ENCODE data around the gene TBC1D14. TPM values are rescaled to one million over a fixed set of nuclear protein-coding genes. Genes with fewer than 3 reads are reported as not detected.

The TBC1D14 gene
- total RNA-seq, 1 donor from 2014 or later, result 68.2 TPM

DNA sequence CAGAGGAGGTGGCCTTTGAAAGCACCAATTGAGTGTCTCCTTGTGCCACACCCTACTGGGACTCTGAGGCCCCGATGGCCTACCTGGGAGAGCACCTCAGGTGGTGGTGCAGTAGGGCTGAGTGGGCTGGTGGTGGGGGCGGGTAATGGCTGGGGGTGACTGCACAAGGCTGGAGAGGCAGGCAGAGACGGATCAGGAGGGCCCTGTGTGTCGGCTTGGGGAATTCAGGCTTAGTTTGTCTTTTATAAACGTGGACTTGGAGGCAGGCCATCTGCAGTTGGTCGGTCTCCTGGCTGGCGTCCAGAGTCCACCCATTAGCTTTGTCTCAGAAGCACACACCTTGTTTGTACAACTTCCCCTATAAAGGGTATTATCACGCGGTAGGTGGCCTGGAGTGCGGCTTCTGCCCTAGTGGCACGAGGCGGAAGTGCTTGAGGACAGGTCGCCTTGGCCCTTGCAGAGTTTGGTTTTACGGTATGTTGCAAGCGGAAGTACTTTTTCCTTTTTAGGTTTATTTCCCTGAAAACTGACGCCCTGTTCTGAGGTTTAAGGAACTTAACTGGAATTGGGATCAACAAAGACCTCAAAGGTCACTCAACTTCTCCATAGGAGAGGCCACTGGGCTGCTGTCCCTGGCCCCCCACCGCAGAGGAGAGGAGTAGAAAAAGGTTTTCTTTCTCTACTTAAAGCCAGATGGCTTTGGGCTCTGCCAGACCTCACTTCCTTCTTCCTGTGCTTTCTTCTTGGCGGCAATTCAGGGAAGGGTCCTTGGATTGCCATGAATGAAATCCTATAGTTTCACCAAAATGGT is 8.0 kb downstream of the TBC1D14 start:
- ATAC-seq (peak; percentile 77), DNase-seq (ENCODE audit: low spot score) (peak; percentile 77)
- intact Hi-C loops (cut with DNase I), result loop anchor here (10.0 kb wide), 1 partner anchor 57 kb away; no protein-coding TSS in a partner anchor

DNA sequence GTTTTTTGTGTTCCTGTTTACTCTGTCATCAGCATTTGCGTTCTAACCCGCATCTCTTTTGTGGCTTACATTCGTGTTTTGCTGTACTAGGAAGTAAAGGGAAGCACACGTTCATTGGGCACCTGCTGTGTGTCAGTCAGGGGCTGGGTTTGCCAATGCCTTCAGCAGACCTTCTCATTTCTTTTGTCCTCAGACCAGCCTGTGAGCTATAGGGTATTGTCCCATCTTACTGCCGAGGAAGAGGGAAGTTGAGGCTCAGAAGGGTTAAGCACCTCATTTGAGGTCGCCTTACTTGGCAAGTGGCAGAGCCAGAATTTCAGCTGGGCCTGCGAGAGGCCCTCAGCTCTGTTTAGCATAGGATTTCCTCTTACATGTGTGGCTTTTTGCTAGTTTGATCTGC is 8.7 kb downstream of the TBC1D14 start:
- intact Hi-C loops (cut with DNase I), result loop anchor here (10.0 kb wide), 1 partner anchor 56 kb away; no protein-coding TSS in a partner anchor
- no peak for DNase-seq (ENCODE audit: low spot score)
- ATAC-seq, result peak; percentile 23

DNA sequence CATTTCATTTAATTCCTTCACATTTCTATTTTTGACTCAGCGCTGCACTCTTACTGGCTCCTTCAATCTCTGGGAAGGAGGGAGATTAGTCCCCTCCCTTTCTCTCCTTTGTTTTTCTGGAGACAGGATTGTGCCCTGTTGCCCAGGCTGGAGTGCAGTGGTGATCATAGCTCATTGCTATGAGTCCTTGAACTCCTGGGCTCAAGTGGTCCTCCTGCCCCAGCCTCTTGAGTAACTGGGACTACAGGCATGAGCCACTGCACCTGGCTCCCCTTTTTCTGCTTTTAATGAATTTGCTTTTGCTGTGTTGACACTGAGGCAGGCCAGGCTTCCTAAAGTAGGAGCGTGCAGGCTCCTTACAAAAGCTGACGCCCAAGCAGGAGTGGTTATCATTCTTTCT is 10.5 kb downstream of the TBC1D14 start:
- intact Hi-C loops (cut with DNase I), result no loop called here
- ATAC-seq, result no peak

DNA sequence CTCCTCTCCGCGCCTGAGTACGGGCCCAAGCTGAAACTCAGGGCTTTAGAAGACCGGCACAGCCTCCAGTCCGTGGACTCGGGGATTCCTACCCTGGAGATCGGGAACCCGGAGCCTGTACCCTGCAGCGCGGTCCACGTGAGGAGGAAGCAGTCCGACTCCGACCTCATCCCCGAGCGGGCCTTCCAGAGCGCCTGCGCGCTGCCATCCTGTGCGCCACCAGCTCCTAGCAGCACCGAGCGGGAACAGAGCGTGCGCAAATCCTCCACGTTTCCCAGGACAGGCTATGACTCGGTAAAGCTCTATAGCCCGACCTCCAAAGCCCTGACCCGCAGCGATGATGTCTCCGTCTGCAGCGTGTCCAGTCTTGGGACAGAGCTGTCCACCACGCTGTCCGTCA is 13.9 kb downstream of the TBC1D14 start:
- intact Hi-C loops (cut with DNase I), result no loop called here
- ATAC-seq, result no peak
- DNase-seq (ENCODE audit: low spot score), result no peak

More for the DNA sequence above, 10.5 kb downstream of the TBC1D14 start:
- no peak for DNase-seq (ENCODE audit: low spot score)

DNA sequence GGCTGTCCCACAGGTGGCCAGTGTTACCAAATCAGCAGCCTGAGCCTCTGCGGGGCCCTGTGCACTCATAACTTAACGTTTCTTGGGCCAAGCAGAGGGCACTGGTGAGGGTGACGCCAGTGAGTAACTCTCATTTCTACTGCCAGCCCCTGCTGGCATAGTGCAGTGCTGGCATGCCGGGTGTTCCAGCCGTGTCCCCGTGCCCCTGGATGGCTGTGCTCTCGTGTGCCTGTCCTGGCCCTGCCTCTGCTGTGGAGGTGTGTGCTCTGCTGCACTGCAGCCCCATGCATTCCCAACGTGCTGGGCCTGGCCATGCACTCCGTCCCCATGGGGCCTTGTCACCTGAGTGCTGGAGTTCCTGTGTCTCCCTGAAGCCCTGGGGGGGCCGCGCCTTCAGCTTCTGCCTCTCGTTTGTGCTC is 14.7 kb downstream of the TBC1D14 start:
- peak; percentile 11 for ATAC-seq

DNA sequence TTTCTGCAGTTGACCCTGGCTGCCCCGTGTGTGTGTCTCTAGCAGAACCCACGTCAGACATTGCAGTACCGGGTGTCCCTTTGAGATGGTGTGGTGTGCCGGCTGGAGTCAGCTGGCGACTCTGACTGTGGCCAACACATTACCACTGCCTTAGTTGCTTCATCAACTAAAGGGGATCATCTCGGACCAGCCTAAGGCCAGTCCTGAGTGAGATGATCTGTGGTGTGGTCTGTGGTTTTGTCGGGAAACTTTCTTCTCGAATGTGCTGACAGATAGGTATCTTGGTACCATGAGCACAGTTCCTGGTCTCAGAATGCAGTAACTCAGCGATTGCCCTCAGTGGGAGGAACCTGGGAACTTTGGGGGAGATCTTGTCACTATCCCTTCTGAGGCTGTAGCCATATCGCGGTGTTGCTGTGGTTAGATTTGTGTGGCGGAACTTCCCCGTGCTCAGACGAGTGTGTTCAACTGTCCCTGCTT is 15.8 kb downstream of the TBC1D14 start:
- DNase-seq (ENCODE audit: low spot score), result no peak
- intact Hi-C loops (cut with DNase I), result no loop called here
- ATAC-seq, result peak; percentile 40

More for the DNA sequence above, 14.7 kb downstream of the TBC1D14 start:
- intact Hi-C loops (cut with DNase I), result no loop called here
- DNase-seq (ENCODE audit: low spot score), result no peak

DNA sequence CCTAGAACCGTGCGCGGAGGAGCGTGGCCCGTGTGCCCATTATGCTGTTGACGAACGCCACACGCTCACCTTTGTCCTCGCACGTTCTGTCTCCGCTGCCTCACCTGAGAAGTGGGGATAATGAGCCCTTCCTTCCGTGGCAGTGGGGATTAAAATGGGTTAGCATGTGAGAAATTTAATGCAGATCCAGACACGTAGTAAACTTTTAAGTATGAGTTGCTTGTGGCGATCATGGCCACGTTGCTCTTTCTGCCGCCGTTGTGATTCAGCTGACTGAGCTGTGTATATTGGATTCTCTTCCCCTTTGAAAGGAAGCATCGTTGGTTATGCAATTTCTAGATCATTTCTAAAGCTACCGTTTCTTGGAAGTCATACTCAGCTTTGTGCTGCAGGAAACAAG is 16.5 kb downstream of the TBC1D14 start:
- ATAC-seq, result peak; percentile 52
- intact Hi-C loops (cut with DNase I), result no loop called here
- no peak for DNase-seq (ENCODE audit: low spot score)

DNA sequence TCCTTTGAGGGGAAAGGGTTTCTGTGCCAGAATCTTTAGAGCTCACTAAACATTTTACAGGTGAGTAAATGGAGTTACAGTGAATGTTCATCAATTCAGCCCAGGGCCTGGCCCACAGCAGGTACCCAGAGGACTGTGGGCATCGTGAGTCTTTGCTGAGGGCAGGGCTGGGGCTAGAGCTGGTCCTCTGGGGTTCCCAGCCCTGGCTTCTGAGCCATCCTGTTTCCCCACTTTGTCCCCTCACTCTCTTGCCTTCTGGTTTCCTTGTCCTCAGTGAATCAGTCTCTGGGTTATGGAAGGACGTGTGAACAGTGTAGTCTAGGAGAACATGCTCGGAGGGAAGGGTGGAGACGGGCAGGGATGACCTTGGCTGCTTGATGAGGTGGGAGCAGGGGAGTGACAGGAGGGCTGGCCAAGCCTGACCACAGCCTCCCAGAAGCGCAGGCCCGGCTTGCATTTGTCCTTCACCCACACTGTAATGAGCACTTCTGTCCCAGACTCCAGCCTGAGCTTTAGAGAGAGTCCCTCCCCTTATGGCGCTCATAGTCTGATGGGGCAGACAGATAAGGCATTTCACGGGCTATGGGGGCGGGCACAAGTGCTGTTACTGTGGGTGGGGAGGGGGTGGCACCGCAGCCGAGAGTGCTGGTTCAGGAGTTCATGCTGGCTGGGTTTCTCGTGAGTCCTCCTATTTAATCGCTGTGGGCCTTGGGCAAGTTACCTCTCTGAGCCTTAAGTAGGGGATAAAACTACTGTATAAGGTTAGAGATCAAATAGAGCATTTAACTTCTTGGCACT is 17.3 kb downstream of the TBC1D14 start:
- intact Hi-C loops (cut with DNase I), result no loop called here
- ATAC-seq (peak; percentile 60), DNase-seq (ENCODE audit: low spot score) (no peak)

DNA sequence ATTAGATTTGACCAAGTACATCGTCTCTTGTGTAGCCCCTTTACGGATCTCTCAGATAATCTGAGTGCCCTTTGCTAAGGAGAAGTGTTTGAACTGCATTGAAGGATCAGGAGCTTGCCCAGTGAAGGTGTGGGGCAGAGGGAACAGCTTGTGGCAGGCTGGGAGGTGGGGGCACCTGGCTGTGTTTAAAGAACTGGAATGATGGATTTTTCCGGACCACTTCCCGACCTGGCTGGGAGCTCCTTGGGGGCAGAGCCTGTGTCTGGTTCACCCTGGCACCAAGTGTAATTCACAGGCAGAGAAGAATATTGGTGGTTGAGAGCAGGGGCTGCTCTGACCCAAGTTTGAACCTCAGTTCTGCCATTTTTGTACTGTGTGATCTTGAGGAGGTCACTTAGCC is 18.5 kb downstream of the TBC1D14 start:
- ATAC-seq, result no peak
- intact Hi-C loops (cut with DNase I), result no loop called here
- no peak for DNase-seq (ENCODE audit: low spot score)

DNA sequence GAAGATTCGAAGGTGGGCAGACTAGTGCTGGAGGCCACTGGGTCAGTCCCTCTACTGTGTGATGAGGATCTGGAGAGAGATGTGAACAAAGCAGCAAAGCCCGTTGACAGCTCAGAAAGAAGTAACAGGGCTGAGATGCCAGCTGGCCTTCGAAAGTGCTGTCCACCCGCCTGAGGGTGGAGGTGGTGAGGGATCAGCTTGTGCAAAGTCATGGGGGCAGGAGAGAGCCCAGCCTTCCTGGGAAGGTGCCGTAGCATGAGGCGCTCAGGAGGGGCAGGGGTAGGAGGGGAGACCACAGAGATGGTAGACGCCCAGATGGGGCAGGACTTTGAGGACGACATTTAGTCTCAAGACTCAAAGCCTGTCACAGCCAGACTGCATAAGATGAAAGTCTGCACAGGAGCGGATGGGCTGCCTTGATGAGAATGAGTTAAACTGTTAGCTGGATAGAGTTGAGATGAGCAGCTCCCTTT is 19.7 kb downstream of the TBC1D14 start:
- DNase-seq (ENCODE audit: low spot score), result no peak
- ATAC-seq, result no peak
- intact Hi-C loops (cut with DNase I), result no loop called here

DNA sequence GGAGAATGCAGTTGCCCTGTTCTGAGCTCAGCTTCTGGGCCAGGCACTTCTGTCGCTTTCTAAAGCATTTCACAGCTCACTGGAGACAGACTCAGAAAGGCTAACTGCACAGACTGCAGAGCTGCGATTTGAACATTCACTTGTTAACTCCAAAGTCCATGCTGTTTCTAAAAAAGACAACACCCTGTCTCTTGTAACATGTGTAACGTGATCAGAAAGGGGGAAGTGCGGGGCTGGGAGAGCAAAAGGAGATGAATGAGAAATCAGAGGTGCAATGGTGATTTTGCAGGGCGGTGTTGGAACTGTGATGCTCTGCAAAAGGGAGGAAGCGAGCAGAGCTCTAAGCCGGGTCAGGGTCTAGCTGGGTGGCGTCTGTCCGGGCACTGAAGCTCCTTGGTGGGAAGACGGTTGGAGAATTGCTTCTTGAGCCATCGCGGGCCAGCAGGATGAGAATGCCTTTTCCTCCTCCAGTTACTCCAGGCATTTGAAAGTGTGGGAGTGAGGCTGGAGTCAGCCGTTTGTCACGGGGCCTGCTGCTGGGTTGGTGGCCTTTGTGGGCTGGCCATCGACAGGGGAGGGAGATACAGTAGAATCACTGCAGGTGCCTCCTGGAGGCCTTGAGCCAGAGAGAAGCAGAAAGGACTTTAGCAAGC is 20.3 kb downstream of the TBC1D14 start:
- intact Hi-C loops (cut with DNase I), result no loop called here
- DNase-seq (ENCODE audit: low spot score) (no peak), ATAC-seq (no peak)

DNA sequence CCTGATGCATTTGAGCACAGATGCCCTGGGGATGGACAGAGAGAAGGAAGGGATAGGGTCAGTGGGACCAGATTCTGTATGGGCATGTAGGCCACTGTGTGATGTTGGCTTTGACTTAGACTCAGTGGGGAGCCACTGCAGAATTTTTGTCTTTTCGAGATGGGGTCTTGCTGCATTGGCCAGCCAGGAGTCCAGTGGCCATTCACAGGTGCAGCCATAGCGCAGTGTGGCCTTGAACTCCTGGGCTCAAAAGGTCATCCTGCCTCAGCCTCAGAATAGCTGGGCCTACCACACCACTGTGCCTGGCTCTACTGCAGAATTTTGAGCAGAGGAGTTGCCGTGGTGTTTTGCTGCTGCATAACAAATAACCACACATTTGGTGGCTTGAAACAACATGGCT is 22.8 kb downstream of the TBC1D14 start:
- intact Hi-C loops (cut with DNase I), result no loop called here
- ATAC-seq (no peak), DNase-seq (ENCODE audit: low spot score) (no peak)

DNA sequence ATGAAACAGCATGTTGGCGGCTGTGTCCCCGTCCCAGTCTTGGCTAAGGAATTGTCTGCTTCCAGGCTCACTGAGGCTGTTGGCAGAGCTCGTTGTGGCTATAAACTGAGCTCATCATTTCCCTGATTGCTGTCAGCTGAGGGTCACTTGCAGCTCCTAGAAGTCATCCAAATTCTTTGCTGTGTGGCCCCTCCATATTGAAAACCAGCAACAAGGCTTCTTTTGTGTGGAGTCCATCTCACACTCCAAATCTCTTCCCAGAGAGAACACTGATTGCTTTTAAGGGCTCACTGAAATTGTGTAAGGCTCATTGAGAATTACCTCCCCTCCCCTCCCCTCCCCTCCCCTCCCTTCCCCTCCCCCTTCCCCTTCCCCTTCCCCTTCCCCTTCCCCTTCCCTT is 23.3 kb downstream of the TBC1D14 start:
- intact Hi-C loops (cut with DNase I), result no loop called here
- no peak for DNase-seq (ENCODE audit: low spot score)
- ATAC-seq, result no peak

DNA sequence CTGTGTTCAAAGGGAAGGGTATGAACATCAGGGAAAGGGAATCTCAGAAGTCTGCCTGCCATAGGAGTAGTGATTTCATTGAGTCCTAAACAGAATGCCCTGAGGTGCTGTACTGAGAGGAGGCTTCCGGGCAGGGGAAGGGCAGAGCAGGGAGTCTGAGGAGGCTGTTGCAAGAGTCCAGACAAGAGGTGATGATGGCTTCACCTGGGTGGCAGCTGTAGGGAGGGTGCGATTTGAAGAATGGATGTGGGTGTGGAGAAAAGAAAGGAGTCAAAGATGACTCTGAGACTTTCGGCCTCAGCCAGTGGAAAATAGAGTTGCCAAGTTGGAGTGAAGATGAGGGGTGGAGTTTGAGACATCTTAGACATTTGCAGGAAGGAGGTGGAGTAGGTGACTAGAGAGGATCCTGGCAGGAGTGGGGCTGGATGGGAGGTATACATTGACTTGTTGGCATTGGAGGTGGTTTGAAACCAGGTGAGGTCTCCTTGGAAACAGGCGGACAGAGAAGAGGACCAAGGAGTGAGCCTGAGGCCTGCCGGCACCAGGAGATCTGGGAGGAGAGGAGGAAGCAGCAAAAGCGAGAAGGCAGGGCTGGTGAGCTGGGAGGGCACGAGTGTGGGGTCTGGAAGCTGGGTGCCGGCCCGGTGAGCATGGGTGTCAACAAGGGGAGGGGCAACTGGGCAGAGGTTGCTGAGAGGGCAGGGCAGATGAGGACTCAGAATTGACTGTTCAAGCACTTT is 24.2 kb downstream of the TBC1D14 start:
- ATAC-seq (no peak), DNase-seq (ENCODE audit: low spot score) (no peak)
- intact Hi-C loops (cut with DNase I), result no loop called here

DNA sequence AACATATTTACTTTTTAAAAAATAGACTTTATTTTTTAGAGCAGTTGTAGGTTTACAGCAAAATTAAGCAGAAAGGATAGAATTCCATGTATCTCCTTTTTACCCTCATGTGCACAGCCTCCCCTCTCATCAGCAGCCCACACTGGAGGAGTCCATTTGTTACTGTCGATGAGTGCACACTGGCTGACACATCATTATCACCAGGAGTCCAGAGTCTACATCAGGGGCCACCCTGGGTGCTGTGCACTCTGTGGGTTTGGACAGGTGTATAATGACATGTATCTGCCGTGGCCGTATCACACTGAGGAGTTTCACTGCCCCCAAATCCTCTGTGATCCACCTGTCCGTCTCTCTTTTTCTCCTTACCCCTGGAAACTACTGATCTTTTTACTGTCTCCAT is 26.3 kb downstream of the TBC1D14 start:
- no peak for ATAC-seq
- intact Hi-C loops (cut with DNase I), result no loop called here

DNA sequence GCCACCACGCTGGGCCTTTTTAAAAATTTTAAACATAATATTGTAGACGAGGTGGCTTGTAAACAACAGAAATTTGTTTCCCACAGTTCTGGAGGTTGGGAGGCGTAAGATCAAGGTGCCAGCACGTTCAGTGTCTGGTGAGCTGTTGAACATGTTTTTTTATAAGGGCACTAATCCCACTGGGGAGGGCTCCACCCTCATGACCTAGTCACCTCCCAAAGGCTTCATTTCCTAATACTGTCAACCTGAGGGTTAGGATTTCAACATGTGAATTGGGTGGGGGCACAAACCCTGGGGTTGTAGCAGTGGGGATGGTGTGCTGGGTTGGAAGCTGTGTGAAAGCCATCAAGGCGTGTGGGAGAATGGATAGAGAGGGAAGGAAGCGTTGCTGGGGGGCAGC is 27.6 kb downstream of the TBC1D14 start:
- DNase-seq (ENCODE audit: low spot score), result no peak
- no peak for ATAC-seq
- intact Hi-C loops (cut with DNase I), result no loop called here

More for the DNA sequence above, 26.3 kb downstream of the TBC1D14 start:
- DNase-seq (ENCODE audit: low spot score), result no peak

DNA sequence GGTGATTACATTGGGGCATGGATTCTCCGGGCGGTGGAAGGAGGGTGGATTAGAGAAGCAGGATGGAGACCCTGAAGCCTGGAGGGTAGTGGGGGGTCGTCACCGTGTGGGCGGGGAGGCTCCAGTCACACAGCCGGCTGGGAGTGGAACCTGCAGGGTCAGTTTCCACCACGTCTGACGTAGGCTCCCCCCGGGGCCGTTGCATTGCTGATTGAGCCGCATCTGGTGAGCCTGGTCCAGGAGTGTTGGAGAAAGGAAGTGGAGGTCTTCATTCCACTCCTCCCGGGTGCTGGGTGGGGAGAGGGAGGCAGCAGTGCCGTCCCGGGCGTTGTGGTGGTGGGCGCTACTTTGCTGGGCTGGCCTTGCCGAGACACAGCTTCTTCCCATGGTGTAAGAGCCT is 28.1 kb downstream of the TBC1D14 start:
- intact Hi-C loops (cut with DNase I), result no loop called here
- ATAC-seq, result no peak
- DNase-seq (ENCODE audit: low spot score), result no peak

DNA sequence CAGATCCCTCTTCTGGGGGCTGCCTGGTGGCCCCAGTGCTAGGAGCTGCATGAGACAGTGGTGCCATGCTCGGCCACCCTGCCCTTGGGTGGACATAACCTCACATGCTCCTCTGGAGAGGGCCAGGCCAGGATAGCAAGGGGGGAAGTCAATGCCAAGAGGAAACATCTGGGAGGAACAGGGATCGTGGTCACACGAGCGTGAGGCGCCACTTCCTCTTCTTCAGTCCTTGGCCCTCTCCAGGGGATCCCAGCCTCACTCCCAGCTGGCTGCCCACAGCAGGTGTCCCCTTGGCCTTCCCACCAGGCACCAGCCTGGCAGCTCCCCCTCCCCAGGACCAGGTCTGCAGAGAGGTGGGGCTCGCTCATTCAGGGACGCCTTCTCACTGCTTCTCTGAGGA is 28.6 kb downstream of the TBC1D14 start:
- DNase-seq (ENCODE audit: low spot score), result no peak
- intact Hi-C loops (cut with DNase I), result no loop called here
- peak; percentile 80 for ATAC-seq
